GM19239 (cell line): ENCODE data around the gene ROR1.
A peak's percentile ranks its signal among the peaks of the same experiment; 100 is the strongest.

Experiments used
- DNase-seq: peaks from one replicate; pipeline ENCODE4 v3.0.0; 2011; ENCODE audit warnings: low spot score; ENCODE audit not compliant: insufficient read length
- FAIRE-seq: peaks from 2 replicates; lab custom pipeline; 2011; peaks lifted over from hg19 to GRCh38; lab: Jason Lieb, UNC

Gene ROR1

DNA sequence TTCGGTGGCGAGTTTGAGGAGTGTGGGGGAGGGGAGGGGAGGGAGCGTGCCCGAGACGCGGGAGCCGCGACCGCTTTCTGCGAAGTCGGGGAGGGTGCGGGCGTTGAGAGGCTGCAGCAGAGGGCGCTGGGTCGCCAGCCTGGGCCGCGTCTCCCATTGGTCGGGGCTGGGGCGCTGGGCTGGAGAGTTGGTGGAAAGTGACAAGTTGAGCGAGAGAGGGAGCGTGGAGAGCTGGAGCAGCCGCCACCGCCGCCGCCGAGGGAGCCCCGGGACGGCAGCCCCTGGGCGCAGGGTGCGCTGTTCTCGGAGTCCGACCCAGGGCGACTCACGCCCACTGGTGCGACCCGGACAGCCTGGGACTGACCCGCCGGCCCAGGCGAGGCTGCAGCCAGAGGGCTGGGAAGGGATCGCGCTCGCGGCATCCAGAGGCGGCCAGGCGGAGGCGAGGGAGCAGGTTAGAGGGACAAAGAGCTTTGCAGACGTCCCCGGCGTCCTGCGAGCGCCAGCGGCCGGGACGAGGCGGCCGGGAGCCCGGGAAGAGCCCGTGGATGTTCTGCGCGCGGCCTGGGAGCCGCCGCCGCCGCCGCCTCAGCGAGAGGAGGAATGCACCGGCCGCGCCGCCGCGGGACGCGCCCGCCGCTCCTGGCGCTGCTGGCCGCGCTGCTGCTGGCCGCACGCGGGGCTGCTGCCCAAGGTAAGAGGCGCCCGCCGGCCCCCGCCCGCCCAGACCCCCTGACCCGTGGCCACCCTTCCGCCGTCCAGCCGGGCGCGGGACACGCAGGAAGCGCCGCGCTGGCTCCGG lies at the start of gene ROR1:
Gene ROR1, plus strand, starts transcription at position 203 of the 802 bp plus-strand sequence.
- DNase-seq (peak; percentile 44), FAIRE-seq (no peak)

DNA sequence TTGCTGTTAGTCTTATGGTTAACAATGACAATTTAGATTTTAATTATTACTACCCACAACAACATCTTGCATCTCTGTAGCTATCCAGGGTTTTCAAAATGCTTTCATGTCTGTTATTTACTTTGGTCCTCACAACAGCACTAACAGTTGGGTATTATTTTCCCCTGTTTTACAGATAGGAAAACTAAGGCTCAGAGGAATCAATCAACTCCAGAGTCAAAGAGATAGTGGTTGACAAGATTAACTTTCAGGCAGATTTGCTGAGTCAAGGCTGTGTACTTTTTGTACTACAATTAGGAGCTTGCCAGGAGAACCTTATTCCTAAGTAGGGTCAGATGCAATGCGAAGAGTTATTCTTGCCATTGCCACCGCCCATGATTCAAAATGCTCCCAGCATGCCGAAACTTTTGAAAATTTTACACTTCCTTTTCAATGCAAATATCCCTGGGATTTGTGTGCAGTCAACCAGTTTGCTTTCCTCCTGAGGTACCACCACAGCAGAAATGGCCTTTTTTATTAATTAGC lies 49.4 kb upstream of the ROR1 start:
- no peak for DNase-seq
- FAIRE-seq = no peak

DNA sequence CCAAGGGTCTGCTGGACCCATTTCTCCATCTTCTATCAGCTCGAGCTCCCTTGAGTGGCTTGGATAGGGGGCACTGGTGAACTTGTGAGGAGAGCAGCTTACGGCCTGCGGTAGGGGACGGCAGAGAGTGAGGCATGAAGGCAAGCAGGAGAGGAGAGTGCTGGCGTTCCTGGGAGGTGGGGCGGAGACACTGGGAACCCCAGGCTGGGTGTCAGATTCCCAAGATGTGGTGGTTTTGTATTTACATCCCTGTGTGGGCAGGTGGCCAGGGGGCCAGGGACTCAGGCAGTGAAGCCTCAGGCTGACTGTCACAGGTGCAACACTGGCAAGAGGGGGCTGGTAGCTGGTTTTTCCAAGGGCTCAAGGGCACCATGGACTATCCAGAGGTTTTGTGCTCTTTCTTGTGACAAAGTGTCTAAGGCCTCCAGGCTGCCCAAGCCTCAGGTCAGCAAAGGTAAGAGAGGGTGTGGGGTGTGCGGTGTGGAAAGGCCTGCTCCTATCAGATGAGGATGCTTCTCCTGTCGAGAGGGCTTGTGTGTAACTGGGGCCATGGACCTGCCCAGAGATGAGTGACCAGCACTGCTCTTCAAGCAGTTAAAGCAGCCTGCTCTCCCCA lies 45.1 kb upstream of the ROR1 start:
- no peak for DNase-seq
- FAIRE-seq = no peak

DNA sequence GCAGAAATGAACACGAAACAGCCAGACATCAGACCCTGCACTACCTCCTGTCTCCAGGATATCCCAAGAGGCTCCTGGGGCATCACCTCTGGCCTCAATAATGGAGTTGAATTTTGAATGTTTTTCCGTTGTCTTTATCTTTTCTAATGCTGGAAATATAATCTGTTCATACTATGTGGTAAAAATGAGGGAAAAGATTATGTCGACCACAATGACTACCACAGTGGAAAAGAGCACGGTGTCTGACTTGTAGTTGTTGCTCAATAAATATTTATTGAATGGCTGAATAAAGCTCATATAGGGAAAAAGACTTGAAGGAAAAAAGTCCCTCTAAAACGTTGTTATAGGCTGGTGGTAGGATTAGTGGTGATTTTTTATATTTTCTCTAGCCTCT lies 44.6 kb upstream of the ROR1 start:
- DNase-seq (no peak), FAIRE-seq (no peak)

DNA sequence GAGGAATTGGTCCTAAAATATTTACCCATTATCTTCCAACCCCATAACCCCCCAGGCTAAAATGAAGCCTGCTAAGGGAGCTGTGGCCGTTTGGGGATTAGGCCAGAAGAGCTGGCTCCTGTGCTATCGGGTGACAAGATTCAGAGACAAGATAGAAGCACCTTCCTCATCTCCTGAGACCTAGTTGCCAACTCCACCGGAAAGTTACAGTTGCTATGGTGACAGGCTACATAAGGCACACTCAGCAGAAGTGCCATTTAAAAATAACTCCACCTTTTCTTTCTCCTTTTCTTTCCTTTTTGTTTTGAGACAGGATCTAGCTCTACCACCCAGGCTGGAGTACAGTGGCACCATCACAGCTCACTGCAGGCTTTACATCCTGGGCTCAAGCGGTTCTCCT lies 43.6 kb upstream of the ROR1 start:
- DNase-seq (no peak), FAIRE-seq (no peak)

DNA sequence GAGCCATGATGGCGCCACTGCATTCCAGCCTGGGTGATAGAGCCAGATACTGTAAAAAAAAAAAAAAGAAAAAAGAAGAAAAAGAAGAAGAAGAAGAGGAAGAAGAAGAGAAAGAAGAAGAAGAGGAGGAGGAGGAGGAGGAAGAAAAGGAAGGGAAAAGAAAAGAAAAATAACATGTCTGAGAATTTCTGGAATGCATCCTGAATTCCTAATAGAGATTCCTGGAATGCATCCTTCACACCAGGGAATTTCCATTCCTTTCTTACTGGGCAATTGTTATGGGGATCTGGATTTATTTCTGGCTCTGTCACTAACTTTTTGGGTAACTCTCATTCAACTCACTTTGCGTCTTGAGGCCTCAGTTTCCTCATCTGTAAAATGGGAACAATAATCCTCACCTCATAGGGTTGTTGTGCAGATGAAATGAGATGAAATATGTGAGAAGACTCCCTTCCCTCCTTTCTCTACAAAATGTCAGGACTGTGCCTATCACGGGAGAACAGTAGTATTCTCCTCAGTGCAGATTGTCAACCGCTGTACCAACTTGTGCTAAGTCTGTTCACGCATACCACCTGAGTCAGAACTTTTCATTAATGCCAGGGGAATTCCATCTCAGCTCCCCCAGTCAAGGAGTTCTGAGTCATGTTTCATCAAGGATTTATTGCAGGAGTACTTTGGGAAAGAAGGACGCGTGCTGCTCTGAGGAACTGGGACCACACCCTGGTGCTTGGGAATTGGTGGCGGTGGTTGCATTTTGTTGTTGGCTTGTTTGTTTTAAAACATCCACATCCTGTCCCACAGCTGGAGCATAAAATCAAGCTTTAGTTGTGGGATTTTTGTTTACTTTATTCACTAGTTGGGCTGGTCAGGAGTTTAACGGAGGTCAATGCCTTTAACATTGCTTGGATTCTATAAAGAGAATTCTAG lies 42.4 kb upstream of the ROR1 start:
- DNase-seq (no peak), FAIRE-seq (no peak)

DNA sequence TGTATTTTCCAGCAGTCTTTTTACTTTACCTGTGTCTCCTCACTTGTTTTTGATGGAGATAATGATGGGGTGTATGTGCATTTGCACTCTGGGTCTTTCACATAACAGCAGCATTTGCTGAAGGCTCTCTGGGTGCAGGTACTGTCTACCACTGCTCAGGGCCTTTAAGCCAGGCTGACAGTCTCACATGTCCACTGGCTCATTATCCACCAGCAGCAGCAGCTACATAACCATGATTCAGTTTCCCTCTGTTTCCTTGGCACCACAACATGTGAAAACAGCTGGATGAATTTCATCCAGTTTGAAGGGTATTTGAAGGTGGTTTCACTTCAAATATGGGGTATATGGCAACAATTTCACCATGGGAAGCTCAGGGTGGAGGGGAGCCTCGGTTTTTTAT lies 41.2 kb upstream of the ROR1 start:
- DNase-seq (no peak), FAIRE-seq (no peak)

DNA sequence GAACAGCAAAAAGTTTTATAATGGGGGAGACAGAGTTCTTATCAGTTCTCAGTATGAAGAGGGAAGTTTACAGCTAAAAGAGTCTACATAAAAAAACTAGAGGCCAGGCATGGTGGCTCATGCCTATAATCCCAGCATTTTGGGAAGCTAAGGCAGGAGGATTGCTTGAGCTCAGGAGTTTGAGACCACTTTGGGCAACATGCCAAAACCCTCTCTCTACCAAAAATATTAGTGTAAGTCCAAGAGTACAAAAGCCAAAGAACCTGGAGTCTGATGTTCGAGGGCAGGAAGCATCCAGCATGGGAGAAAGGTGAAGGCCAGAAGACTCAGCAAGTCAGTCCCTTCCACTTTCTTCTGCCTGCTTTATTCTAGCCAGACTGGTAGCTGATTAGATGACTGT lies 35.0 kb upstream of the ROR1 start:
- DNase-seq = no peak
- no peak for FAIRE-seq

DNA sequence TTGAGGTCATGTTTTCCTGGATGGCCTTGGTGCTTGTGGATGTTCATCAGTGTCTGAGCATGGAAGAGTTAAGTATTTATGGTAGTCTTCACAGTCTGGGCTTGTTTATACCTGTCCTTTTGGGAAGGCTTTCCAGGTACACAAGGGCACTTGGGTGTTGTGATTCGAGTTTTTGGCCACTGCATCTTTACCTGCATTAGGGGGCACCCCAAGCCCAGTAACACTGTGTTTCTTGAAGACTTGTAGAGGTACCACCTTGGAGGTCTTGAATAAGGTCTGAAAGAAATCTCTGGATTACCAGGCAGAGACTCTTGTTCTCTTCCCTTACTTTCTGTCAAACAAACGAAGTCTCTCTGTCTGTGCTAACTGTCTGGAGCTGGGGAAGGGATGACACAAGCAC lies 34.4 kb upstream of the ROR1 start:
- no peak for FAIRE-seq
- no peak for DNase-seq

DNA sequence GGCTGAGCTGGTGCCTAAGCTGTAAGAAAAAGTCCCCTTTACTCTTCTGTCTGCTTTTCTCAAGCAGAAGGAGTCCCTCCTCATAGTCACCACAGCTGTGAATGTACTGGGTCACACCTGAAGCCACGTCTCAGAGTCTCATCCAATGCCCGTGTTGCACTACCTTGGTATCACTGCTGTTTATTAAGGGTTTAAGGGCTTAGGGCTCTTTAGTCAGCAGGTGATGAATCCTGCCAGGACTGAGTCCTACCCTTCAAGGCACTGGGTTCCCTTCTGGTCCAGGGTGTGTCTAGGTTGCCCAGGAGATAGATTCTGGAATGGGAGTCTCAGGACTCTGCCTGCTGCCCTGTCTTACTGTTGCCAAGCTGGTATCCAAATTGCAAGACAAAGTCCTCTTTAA lies 33.4 kb upstream of the ROR1 start:
- DNase-seq (no peak), FAIRE-seq (no peak)

DNA sequence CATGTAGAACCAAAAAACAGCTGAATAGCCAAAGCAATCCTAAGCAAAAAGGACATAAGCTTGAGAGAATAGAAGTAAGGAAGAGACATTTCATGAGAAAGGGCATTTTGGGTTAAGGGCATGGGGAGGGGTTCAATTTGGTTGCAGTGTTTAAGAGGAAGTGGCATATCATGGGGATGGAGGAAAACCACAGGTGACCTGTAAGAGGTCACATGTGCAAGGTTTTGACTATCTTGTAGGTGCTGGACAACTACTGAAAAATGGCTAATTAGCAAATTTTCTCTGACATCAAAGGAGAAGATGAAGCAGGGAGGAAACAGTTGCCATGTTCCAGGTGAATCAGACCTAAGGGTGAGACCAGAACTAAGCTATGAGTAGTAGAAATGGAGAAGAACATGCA lies 31.3 kb upstream of the ROR1 start:
- FAIRE-seq (no peak), DNase-seq (no peak)

DNA sequence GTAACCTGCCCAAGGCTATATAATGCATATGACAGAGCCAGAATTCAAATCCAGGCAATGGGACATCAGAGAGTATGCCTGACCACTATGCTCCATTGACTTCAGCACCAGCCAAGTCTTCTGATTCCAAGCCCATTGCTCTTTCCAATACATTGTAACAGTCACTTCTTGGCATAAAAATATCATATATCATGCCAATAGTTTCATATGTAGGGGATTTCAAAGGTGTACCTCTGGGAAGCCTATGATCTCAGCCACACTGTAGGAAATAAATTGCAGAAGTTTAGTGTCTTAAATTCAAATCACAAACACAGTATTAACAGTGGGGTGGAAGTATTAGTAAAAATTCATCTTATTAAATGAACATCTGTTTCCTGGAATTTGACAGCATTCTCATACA lies 30.0 kb upstream of the ROR1 start:
- DNase-seq (no peak), FAIRE-seq (no peak)

DNA sequence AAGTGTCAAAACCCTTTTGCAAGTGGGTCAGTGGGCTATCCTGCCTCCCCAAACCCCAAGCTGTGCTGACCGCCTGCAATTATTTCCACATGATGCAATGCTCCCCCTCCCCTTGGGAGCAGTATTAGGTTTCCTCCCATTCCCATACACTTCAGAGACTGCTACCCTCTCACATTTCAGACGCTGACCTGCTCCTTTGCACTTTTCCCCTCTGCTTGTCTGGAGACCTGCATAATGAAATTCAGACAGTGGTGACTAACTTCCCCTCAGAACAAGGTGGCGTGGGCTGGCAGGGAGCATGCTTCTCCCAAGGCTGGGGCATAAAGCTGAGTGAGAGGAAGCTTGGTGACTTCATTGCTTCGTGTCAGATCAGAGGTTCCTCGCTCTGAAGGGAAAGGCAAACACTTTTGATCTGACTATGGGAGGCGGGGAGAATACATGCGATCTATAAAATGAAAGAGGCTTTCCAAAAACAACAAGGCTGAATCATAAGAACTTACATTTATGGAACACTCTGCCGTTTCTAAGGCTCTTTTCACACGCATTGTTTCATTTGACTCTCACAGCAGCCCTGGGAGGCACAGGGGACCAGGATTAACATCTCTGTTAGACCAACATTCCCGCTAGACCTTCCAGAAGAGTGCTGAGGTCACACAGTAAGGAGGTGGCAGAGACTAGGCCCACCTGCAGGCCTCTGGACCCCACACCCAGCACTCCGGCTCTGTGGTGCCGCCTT lies 27.5 kb upstream of the ROR1 start:
- DNase-seq = no peak
- FAIRE-seq = no peak

DNA sequence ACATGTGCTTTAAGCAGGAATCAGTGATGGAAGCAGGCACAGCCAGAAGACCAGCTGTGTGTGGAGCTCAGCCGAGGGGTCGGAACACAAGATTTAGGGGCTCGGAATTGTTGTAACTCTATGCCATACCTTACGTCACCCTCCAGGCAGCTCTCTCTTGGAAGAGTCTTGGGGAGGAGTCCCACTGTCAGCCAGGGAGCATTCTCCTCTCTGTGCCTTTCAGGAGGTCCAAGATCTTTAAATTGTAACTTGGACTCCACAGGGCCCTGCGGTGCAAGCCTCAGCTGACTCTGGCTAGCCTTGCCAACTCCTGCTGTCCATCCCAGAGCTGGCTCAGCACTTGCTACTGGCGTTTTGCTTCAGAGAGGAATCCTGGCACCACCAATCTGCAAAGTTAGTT lies 26.4 kb upstream of the ROR1 start:
- DNase-seq = no peak
- no peak for FAIRE-seq

DNA sequence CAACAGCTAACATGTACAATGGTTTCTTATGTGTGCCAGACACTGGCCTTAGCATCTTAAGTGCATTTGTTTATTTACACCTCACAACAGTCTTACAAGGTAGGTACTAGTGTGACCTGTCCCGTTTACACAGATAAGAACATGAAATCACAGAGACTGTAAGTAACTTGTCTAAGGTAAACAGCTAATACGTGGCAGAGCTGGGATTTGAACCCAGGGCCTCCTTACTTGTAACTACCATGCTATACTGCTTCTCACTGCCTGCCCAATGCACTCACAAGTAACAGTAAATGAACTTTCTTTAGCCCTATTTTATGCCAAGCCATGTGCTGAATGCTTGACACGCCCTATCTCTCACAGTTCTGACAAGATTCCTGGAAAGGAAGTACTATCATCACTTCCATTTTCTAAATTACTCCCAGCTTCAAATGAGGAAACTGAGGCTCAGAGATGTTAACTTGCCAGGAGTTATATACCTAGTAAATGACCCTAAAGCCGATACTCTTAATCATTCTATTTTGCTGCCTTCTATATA lies 25.7 kb upstream of the ROR1 start:
- FAIRE-seq = peak; percentile 55
- no peak for DNase-seq

DNA sequence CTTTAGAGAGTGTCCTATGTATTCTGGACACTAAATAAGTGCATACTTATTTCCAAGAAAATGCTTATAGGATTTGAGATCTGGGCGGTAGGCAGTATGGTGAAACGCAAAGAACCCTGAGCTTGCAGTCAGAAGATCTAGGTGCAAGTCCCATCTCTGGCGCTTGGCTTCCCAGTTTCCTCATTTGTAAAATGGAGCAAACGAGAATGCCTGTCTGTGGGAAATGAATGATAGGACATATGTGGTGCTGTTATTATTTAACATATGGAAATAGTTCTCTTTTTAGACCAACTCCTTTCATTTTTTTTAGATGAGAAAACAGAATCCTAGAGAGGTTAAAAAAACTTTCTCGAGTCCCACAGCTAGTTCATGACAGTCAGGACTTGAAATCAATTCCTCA lies 25.2 kb upstream of the ROR1 start:
- no peak for DNase-seq
- no peak for FAIRE-seq

DNA sequence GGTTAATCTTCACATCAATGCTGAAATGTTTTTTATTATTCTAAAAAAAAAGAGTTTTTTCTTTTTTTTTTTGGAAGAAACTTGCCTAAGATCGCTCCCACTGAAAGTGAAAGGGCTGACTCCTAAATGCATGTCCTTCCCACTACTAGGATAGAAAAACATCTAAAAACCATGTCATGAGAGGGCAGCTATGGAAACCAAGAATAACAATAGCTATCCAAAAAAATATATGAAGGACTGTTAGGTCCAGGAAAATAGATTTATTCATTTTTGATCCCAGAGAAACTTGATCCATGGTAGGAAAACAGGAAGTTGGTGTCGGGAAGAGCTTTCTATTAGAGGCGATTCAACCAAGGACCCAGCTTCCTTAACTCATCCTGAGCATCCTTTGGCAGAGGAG lies 23.1 kb upstream of the ROR1 start:
- FAIRE-seq (no peak), DNase-seq (no peak)

DNA sequence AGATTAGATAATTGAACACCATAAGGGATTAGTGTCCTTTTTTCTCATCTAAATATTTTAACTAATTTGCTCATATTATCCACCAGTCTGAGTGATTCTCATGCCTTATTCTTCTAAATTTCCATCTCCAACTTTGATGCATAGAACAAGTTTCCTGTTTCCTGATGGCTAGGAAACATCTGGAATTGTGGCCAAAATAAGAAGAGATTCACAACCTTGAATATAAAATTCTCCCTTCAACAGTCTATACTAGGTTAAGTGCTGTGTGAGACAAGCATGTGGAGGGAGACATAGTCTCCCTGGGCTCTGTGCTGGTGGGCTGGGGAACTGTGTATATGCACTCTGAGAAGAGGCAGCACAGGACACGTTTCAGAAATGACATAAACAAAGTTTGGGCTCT lies 21.6 kb upstream of the ROR1 start:
- FAIRE-seq (no peak), DNase-seq (no peak)

DNA sequence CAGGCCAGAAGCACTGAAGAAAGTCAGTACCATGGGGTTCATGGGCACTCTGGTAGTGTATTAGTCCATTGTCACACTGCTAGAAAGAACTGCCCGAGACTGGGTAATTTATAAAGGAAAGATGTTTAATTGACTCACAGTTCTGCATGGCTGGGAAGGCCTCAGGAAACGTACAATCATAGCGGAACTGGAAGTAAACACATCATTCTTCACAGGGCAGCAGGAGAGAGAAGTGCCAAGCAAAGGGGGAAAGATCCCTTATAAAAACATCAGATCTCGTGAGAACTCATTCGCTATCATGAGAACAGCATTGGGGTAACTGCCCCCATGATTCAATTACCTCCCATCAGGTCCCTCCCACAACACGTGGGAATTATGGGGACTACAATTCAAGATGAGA lies 20.2 kb upstream of the ROR1 start:
- FAIRE-seq = no peak
- no peak for DNase-seq

DNA sequence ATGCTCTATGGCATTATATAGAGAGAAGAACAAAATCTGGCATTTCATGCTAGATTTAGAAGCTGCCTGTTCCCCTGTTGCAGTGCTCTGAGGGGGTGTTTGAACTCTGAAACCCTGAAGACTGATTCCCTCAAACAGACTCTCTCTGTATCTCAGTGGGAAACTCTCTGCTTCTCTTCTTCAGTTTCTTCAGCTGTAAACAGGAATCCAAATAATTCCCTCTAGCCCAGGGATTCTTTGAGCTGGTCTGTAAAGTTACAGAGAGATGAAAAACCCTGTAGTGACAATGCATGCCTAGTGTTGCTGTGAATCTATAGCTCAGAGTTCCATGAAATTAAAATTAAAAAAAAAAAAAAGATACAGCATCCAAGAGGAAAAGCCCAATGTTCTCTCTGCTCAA lies 17.0 kb upstream of the ROR1 start:
- DNase-seq (no peak), FAIRE-seq (no peak)
